ENCODE results near the gene SCARB1.

DNA sequence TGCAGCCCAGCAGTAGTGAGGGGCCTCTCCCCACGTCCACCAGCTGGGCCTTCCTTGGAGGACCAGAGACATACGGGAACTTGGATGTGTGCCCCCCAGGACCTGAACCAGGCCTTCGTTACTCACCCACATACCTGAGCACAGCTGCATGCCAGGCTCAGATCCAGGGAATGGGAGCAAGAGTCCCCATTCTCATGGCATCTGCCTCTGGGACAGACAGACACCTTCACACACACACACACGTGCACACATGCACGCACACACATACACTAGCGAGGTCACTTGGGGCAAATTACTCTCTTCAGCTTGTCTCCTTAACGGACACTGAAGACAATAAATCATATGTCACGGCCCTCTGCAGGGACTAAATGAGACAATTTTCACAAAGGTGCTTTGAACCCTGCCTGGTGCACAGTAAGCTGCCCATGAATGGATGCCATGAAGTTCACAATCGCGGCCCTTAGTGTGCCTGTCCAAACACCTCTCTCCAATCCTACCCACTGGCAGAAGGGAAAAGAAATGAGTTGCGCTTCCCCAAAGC, 5.7 kb downstream of the SCARB1 start:
- TF ChIP-seq EP300 (IDR thresholded peaks at IDR 0.05), result no peak
- TF ChIP-seq, protein P1, sequence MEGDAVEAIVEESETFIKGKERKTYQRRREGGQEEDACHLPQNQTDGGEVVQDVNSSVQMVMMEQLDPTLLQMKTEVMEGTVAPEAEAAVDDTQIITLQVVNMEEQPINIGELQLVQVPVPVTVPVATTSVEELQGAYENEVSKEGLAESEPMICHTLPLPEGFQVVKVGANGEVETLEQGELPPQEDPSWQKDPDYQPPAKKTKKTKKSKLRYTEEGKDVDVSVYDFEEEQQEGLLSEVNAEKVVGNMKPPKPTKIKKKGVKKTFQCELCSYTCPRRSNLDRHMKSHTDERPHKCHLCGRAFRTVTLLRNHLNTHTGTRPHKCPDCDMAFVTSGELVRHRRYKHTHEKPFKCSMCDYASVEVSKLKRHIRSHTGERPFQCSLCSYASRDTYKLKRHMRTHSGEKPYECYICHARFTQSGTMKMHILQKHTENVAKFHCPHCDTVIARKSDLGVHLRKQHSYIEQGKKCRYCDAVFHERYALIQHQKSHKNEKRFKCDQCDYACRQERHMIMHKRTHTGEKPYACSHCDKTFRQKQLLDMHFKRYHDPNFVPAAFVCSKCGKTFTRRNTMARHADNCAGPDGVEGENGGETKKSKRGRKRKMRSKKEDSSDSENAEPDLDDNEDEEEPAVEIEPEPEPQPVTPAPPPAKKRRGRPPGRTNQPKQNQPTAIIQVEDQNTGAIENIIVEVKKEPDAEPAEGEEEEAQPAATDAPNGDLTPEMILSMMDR (IDR thresholded peaks at IDR 0.05), result no peak
